Upper lobe of left lung (tissue), 6 donors: ENCODE data around the gene KRTAP10-7. TPM values are rescaled to one million over a fixed set of nuclear protein-coding genes. Genes with fewer than 3 reads are reported as not detected.

Source experiments
- ATAC-seq, 2 donors: fragments of 200-7000 bp; cut with Tn5 transposase; one replicate each; pipeline ENCODE4 v1.9.1; 2022; ENCODE audit warnings: mild to moderate bottlenecking in 2 of 2, moderate library complexity in 2 of 2; ENCODE audit not compliant: low FRiP score in 2 of 2
- DNase-seq, 2 donors: peaks; one replicate each; pipeline ENCODE4 v3.0.0-alpha.2; 2019 to 2020
- H3K27ac ChIP-seq, 4 donors: fragments of 200-600 bp; sonication (generic); one replicate each; pipeline ENCODE4 v1.5.1; 2016 to 2019
- H3K27me3 ChIP-seq, 4 donors: fragments of 200-600 bp; sonication (generic); one replicate each; pipeline ENCODE4 v1.5.1; 2017 to 2019
- H3K36me3 ChIP-seq, 4 donors: fragments of 200-600 bp; sonication (generic); one replicate each; pipeline ENCODE4 v1.5.1; 2016 to 2019
- H3K4me1 ChIP-seq, 4 donors: fragments of 200-600 bp; sonication (generic); one replicate each; pipeline ENCODE4 v1.5.1; 2018 to 2019
- H3K4me3 ChIP-seq, 4 donors: fragments of 200-600 bp; sonication (generic); one replicate each; pipeline ENCODE4 v1.5.1; 2017 to 2019; ENCODE audit warnings: mild to moderate bottlenecking in 2 of 4, moderate library complexity in 1 of 4
- H3K9me3 ChIP-seq, 4 donors: fragments of 200-600 bp; sonication (generic); one replicate each; pipeline ENCODE4 v1.5.1; 2018 to 2019
- EP300 ChIP-seq, 4 donors: sonication (generic); formaldehyde crosslinking; IDR thresholded peaks; one replicate each; pipeline ENCODE4 v1.5.1; 2017; ENCODE audit warnings: antibody characterized with exemption in 4 of 4, control low read depth in 2 of 4
- POLR2A ChIP-seq, 4 donors: fragments of 450-650 bp; IDR thresholded peaks; one replicate each; pipeline ENCODE4 v1.5.1; 2016 to 2017; ENCODE audit warnings: antibody characterized with exemption in 4 of 4, mild to moderate bottlenecking in 2 of 4
- POLR2AphosphoS5 ChIP-seq, 2 donors: sonication (generic); formaldehyde crosslinking; IDR thresholded peaks; one replicate each; pipeline ENCODE4 v1.5.1; 2017; ENCODE audit warnings: antibody characterized with exemption in 2 of 2
- WGBS, 2 donors: methylation state at CpG; one replicate each; pipeline ENCODE4 v1.1.5; 2017 to 2018; 5-methylcytosine and 5-hydroxymethylcytosine counted together
- total RNA-seq, 6 donors: library from RNA; depleted of rRNA in 4 of 6; stranded (reverse); fragments of >200 nt in 4 of 6; gene quantifications; one replicate each; pipeline versions ENCODE4 v1.1.0 to v1.2.1, GENCODE V29; 2016 to 2021
- TF ChIP-seq, protein P1 (sequence below), 6 experiments: fragments of 450-650 bp in 4 of 6; fragments of 200-600 bp in 2 of 6; sonication (generic) in 2 of 6; IDR thresholded peaks; one replicate each; pipeline ENCODE4 v1.5.1; 2016 to 2019; ENCODE audit warnings: antibody characterized with exemption in 6 of 6
- donor health status: DM: no; HTN: no; CAD: no; lungs with moderate emphysema.
- donor health status: DM: no; HTN: yes; CAD: no; lungs with severe emphysema.

Gene KRTAP10-7
- total RNA-seq, 6 donors from 2014 or later, result not detected

- H3K27ac ChIP-seq, result no peak overlapping the region
- no peak overlapping the region for H3K4me3 ChIP-seq
- H3K4me1 ChIP-seq, result no peaks in the 10 kb centered on the region
- WGBS, 2 donors, result 76 to 87% methylated on average over 3 of the region's 3 CpGs
- H3K36me3 ChIP-seq, result no peaks in the 10 kb centered on the region
- no peak for DNase-seq
- TF ChIP-seq EP300 (IDR thresholded peaks at IDR 0.05), result no peak
- TF ChIP-seq POLR2A (IDR thresholded peaks at IDR 0.05), result no peak
- no peak for TF ChIP-seq POLR2AphosphoS5 (IDR thresholded peaks at IDR 0.05)
- TF ChIP-seq, protein P1, sequence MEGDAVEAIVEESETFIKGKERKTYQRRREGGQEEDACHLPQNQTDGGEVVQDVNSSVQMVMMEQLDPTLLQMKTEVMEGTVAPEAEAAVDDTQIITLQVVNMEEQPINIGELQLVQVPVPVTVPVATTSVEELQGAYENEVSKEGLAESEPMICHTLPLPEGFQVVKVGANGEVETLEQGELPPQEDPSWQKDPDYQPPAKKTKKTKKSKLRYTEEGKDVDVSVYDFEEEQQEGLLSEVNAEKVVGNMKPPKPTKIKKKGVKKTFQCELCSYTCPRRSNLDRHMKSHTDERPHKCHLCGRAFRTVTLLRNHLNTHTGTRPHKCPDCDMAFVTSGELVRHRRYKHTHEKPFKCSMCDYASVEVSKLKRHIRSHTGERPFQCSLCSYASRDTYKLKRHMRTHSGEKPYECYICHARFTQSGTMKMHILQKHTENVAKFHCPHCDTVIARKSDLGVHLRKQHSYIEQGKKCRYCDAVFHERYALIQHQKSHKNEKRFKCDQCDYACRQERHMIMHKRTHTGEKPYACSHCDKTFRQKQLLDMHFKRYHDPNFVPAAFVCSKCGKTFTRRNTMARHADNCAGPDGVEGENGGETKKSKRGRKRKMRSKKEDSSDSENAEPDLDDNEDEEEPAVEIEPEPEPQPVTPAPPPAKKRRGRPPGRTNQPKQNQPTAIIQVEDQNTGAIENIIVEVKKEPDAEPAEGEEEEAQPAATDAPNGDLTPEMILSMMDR (IDR thresholded peaks at IDR 0.05), result no peak
- H3K27me3 ChIP-seq, result no peaks in the 10 kb centered on the region
- no peak for ATAC-seq
- peaks cover 0 to 31% (median 15%) of the 10 kb centered on the region in 4 donors for H3K9me3 ChIP-seq
These were observed 19.2 kb upstream of the KRTAP10-7 start for GRCh38 chr21:44581158-44581557.

- no peak for TF ChIP-seq EP300 (IDR thresholded peaks at IDR 0.05)
- TF ChIP-seq, protein P1 (IDR thresholded peaks at IDR 0.05), result no peak
- no peak for TF ChIP-seq POLR2A (IDR thresholded peaks at IDR 0.05)
- TF ChIP-seq POLR2AphosphoS5 (IDR thresholded peaks at IDR 0.05), result no peak
- Histone ChIP-seq H3K4me3 (no peak overlapping the region), H3K9me3 (peaks cover 0 to 26% (median 8%) of the 10 kb centered on the region in 4 donors), H3K27ac (no peak overlapping the region), H3K4me1 (no peaks in the 10 kb centered on the region), H3K27me3 (no peaks in the 10 kb centered on the region), H3K36me3 (no peaks in the 10 kb centered on the region)
- WGBS, 2 donors, result 77 to 79% methylated on average over 15 of the region's 15 CpGs
- ATAC-seq (no peak), DNase-seq (no peak)
These were observed 18.3 kb upstream of the KRTAP10-7 start for GRCh38 chr21:44582055-44582454.

DNA sequence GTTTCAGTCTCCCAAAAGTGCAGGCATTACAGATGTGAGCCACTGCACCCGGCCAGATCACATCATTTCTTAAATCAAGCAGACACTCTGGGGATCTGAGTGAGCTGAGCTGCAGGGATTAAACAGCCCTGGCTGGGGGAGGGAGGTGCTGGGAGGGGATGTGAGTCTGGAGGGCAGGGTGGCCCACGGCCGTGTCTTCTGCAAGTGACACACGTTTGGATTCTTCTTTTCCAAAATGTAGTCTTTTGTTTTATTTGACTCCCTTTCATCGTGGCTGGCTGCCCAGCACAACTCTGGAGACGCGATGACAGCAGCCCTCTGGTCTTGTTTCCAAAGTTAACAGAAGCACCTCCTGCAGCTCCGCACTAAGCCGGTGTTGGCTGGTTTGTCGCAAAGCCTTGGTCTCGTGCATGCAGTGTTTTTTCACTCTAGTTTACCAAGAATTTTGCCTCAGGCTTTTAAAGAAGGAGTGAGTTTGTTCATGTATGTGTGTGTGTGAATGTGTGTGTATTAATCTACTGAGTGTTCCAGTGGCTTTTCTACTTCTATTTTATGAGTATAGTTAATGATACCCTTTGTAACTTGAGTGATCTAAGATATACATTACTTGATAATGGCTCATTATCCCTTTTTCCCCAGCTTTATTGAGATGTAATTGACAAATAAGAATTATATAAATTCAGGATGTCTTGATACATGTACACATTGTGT lies 17.2 kb upstream of the KRTAP10-7 start:
- Histone ChIP-seq H3K27me3 (no peaks in the 10 kb centered on the region), H3K4me3 (no peak overlapping the region), H3K27ac (no peak overlapping the region), H3K4me1 (no peaks in the 10 kb centered on the region), H3K9me3 (peaks cover 0 to 18% (median 4%) of the 10 kb centered on the region in 4 donors), H3K36me3 (no peaks in the 10 kb centered on the region)
- no peak for ATAC-seq
- WGBS, 2 donors, result 21 to 24% methylated on average over 11 of the region's 11 CpGs
- DNase-seq, result no peak
- TF ChIP-seq, protein P1 (IDR thresholded peaks at IDR 0.05), result no peak
- no peak for TF ChIP-seq EP300 (IDR thresholded peaks at IDR 0.05)

GRCh38 chr21:44583800-44584147 lies 16.6 kb upstream of the KRTAP10-7 start:
- Histone ChIP-seq H3K4me3 (no peak overlapping the region), H3K27me3 (no peaks in the 10 kb centered on the region), H3K9me3 (peaks cover 0 to 18% (median 4%) of the 10 kb centered on the region in 4 donors), H3K4me1 (no peaks in the 10 kb centered on the region), H3K36me3 (no peaks in the 10 kb centered on the region), H3K27ac (no peak overlapping the region)
- TF ChIP-seq EP300 (IDR thresholded peaks at IDR 0.05) (no peak), POLR2AphosphoS5 (IDR thresholded peaks at IDR 0.05) (no peak), POLR2A (IDR thresholded peaks at IDR 0.05) (no peak)
- TF ChIP-seq, protein P1 (IDR thresholded peaks at IDR 0.05), result no peak
- DNase-seq (no peak), ATAC-seq (no peak)
- WGBS, 2 donors, result 77 to 82% methylated on average over 6 of the region's 6 CpGs

- DNase-seq (no peak), ATAC-seq (no peak)
- no peak for TF ChIP-seq POLR2A (IDR thresholded peaks at IDR 0.05)
- TF ChIP-seq, protein P1 (IDR thresholded peaks at IDR 0.05), result no peak
- no peak for TF ChIP-seq EP300 (IDR thresholded peaks at IDR 0.05)
- no peak for TF ChIP-seq POLR2AphosphoS5 (IDR thresholded peaks at IDR 0.05)
- no peaks in the 10 kb centered on the region for H3K4me1 ChIP-seq
- no peak overlapping the region for H3K4me3 ChIP-seq
- H3K27me3 ChIP-seq, result peaks cover 0 to 5% (median 0%) of the 10 kb centered on the region in 4 donors
- no peaks in the 10 kb centered on the region for H3K36me3 ChIP-seq
- 74 to 89% methylated on average over 2 to 3 of the region's 3 CpGs for WGBS, 2 donors
- no peak overlapping the region for H3K27ac ChIP-seq
- H3K9me3 ChIP-seq, result peaks cover 0 to 14% (median 3%) of the 10 kb centered on the region in 4 donors
These were observed 14.5 kb upstream of the KRTAP10-7 start for GRCh38 chr21:44585892-44586291.
